Hematopoietic multipotent progenitor cell treated with erythropoietin and hydrocortisone succinate and interleukin-3 and kit ligand, for 6 days (in vitro differentiated cells): Measurements from ENCODE around the gene EFTUD2.

Source experiments
- DNase-seq: peaks from one replicate; pipeline ENCODE4 v3.0.0-alpha.2; 2015

The EFTUD2 gene

DNA sequence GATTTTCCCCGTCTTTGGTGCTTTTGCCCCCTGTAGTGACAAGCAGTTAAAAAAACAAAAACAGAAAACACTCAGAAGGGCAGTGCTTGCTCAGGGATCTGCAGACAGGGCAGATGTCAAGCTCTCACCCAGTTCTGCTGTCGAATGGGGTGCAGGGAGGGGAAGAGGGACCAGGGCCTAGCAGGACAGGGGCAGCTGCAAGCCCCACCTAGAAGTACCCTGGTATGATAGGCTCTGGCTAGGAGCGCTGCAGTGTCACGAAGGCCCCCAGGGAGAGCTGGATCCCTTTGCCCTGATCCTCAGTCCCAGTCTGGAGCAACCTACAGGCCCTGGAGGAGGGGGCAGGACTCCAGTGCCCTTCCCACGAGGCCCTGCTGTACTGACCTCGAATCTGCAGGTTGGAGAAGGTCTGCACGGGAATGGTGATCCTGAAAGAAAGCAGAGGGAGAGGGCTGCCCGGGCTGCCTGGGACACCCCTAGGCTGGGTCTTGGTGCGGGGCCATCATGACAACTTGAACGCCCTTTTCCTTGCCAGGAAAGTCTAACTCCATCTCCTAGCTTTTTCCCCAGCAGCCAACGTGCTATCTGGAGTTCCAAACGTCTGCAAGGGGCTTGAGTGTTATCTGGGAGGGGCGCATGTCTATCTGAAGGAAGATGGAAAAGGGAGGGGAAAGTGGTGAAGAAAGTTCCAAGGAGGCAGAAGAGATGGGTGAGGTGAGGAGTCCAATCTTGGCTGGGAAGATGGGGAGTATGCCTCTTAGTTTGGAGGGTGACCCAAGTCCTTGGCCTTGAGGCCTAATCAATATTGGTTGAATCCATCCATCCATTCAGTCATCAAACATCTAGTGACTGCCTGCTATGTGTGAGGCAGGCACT is 11.2 kb upstream of the EFTUD2 start:
- DNase-seq, result no peak

- no peak for DNase-seq
These were observed 10.5 kb upstream of the EFTUD2 start for GRCh38 chr17:44909681-44910144.

DNA sequence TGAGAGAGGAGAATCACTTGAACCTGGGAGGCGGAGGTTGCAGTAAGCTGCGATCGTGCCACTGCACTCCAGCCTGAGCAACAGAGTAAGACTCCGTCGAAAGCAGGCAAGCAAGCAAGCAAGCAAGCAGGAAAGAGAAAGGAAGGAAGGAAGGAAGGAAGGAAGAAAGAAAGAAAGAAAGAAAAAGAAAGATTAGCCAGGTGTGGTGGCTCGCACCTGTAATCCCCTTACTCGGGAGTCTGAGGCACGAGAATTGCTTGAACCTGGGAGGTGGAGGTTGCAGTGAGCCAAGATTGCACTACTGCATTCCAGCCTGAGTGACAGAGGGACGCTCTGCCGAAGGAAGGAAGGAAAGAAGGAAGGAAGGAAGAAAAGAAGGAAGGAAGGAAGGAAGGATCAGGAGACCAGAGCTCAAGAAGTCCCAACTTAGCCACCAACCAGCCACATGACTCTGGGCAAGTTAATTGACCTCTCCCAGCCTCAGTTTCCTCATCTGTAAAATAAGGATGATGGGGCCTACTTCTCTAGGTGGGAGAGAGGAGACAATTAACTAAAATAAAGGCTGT is 9.6 kb upstream of the EFTUD2 start:
- DNase-seq, result no peak

- DNase-seq, result no peak
These were observed 8.7 kb upstream of the EFTUD2 start for GRCh38 chr17:44907729-44908470.

GRCh38 chr17:44906763-44907728 is 7.8 kb upstream of the EFTUD2 start:
- DNase-seq, result peak; percentile 70

- no peak for DNase-seq
These were observed 6.9 kb upstream of the EFTUD2 start for GRCh38 chr17:44906010-44906646.

GRCh38 chr17:44905006-44906000 is 6.1 kb upstream of the EFTUD2 start:
- no peak for DNase-seq

- DNase-seq, result no peak
These were observed 5.0 kb upstream of the EFTUD2 start for GRCh38 chr17:44904001-44904984.

- no peak for DNase-seq
These were observed 3.9 kb upstream of the EFTUD2 start for GRCh38 chr17:44903012-44903685.

DNA sequence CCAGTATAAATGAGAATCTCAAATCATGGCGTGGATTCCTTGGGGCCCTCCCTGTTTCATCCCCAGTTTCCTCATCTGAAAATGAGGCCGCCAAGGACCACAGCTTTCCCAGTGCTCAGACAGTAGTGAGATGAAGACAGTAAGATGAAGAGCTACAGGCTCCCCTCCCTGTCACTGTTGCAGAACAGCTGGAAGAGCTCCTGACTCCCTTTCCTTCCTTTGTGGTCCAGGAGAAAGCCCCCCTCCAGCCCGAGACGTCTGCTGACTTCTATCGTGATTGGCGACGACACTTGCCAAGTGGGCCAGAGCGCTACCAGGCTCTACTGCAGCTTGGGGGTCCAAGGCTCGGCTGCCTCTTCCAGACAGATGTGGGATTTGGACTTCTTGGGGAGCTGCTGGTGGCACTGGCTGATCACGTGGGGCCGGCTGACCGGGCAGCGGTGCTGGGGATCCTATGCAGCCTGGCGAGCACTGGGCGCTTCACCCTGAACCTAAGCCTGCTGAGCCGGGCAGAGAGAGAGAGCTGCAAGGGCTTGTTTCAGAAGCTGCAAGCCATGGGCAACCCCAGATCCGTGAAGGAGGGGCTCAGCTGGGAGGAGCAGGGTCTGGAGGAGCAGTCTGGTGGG is 3.0 kb upstream of the EFTUD2 start:
- no peak for DNase-seq

GRCh38 chr17:44901411-44901921 is 2.2 kb upstream of the EFTUD2 start:
- DNase-seq, result no peak

- DNase-seq, result peak; percentile 66
These were observed 1.6 kb upstream of the EFTUD2 start for GRCh38 chr17:44900894-44901293.

DNA sequence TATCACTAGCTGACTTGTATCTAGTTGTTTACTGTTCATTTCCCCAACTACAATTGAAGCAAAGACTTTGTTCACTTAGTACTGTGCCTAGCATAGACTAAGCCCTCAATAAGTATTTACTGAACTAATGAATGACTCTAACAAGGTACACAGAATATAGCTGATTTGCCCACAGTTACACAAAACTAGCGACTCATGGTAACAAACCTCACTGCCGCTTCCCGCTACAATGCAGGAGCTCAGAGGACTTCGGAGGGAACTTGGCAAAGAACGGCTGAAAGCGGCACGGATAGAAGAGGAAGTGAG is 524 bp downstream of the EFTUD2 start:
- DNase-seq, result peak; percentile 79

GRCh38 chr17:44894642-44895041 is 4.6 kb downstream of the EFTUD2 start:
- peak; percentile 23 for DNase-seq

DNA sequence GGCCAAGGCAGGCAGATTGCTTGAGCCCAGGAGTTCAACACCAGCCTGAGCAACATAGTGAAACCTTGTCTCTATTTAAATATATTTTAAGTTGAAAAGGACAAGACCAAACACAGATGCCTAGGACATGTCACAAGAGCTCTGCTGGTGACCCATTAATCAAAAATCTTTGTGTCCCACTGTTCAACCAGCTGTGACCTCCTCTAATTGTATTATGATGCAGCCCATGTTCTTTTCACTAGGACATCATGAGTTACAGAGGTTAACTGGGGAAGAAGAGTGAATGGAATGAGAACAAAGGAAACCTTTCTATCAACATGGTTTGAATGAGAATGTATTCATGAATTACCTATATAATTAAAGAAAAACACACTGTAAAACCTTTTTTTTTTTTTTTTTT is 7.0 kb downstream of the EFTUD2 start:
- DNase-seq, result no peak

- no peak for DNase-seq
These were observed 10.2 kb downstream of the EFTUD2 start for GRCh38 chr17:44889003-44889402.

GRCh38 chr17:44887971-44888954 is 11.0 kb downstream of the EFTUD2 start:
- peak; percentile 63 for DNase-seq
